GM19324 (cell line): ENCODE data around the gene ANK3.

Source experiments
- ATAC-seq: cut with Tn5 transposase; IDR thresholded peaks from one replicate; pipeline ENCODE4 v1.9.1; 2021; ENCODE audit warnings: mild to moderate bottlenecking, moderate library complexity; ENCODE audit not compliant: unreplicated experiment, low FRiP score

ANK3 gene

DNA sequence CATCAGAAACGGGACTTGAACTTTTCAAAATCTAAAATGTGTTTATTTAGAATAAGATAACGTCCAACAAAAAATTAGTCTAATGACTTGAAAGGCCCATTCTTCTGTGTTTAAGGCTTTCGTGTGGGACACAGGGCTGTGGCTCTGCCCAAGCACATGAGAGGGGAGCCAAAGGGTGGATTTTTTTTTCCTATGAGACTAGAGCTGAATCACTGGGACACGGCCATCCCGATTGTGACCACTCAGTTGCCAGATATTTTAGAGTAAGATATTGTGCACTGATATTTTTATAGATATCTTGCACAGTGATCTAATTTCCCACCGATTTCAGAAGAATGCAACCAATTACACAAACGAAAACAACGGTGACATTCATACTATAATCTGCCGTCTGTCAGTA is 99.9 kb downstream of the ANK3 start:
- no peak for ATAC-seq

- ATAC-seq: no peak
Observed at GRCh38 chr10:60288256-60288655, 101.4 kb downstream of the ANK3 start.

GRCh38 chr10:60286559-60286958 is 103.1 kb downstream of the ANK3 start:
- no peak for ATAC-seq

GRCh38 chr10:60283397-60283796 is 106.3 kb downstream of the ANK3 start:
- no peak for ATAC-seq

GRCh38 chr10:60282771-60283353 is 106.8 kb downstream of the ANK3 start:
- no peak for ATAC-seq

GRCh38 chr10:60281792-60282353 is 107.8 kb downstream of the ANK3 start:
- no peak for ATAC-seq

- ATAC-seq: no peak
Observed at GRCh38 chr10:60281331-60281730, 108.3 kb downstream of the ANK3 start.

GRCh38 chr10:60280475-60280874 is 109.2 kb downstream of the ANK3 start:
- ATAC-seq: no peak

GRCh38 chr10:60277656-60278055 is 112.0 kb downstream of the ANK3 start:
- no peak for ATAC-seq

GRCh38 chr10:60276232-60276631 is 113.4 kb downstream of the ANK3 start:
- no peak for ATAC-seq

- ATAC-seq: no peak
Observed at GRCh38 chr10:60271319-60272040, 118.2 kb downstream of the ANK3 start.

GRCh38 chr10:60270426-60270825 is 119.2 kb downstream of the ANK3 start:
- no peak for ATAC-seq

GRCh38 chr10:60267802-60268201 is 121.9 kb downstream of the ANK3 start:
- ATAC-seq: no peak

- ATAC-seq: no peak
Observed at GRCh38 chr10:60266513-60266912, 123.2 kb downstream of the ANK3 start.

DNA sequence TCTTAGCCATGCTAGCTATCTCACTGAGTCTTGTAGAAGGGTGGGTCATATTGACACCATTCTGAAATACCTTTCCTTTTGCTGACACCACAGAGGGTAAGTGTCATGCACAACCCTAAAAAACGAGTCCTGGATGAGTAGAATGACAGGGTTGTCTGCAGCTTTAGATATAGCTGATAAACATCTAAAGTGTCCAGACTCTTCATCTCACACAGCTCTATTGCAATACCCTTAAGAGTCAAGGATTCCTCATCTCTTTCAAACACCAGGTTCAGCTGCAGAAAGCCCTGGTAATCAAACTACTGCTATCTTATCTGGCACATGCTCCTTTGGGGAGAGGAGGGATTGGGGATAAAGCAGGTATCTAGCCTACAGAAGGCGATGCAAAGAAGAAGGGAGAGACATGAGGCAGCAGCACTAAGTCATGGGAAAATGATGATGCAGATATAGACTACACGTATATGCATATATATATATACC is 127.0 kb downstream of the ANK3 start:
- no peak for ATAC-seq

GRCh38 chr10:60260321-60260720 is 129.4 kb downstream of the ANK3 start:
- ATAC-seq: no peak

DNA sequence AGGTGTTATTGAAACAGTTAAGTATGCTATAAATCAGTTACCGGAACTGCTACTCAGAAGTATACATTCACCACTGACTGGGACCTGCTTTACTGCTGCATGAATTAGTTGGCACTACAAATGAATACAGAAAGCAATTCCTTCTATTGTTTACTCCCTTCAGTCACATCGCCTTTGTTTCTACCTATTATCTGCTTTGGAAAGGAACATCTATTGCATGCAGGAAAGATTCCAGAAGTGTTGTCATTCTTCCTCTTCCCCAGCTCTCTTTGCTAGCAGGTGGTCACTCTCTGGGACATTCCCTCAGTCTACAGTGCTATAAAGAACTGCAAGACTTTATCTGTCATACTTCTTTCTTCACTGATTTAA is 131.3 kb downstream of the ANK3 start:
- ATAC-seq: no peak

DNA sequence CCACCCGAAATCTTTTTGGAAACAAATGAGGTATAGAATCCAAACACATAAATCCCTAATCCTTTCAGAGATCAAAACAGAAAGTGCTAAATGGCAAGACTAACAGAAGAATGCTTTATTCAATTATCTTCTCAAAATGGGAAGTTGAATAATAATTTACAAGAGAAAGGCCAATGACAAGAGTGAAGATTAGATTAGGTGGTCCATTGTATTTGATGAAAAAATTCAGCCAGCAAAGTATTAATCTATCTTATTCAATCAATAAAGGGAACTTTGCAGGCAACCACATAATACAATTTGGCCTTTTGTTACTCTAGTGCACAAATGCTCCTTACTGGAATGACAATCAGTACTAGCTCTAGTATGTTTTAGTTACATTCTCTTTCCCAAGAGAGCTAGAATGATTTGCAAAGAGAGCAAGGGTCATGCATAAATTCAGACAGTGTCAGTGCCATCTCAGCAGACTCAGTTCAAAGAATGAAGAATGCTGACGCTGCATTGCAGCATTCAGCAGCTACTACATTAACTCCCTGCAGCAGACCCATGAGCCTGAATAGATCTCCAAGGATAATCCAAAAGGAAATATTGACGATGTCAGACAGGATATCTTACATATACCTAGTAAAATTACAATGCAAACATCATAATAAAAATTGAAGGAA is 131.8 kb downstream of the ANK3 start:
- ATAC-seq: no peak

DNA sequence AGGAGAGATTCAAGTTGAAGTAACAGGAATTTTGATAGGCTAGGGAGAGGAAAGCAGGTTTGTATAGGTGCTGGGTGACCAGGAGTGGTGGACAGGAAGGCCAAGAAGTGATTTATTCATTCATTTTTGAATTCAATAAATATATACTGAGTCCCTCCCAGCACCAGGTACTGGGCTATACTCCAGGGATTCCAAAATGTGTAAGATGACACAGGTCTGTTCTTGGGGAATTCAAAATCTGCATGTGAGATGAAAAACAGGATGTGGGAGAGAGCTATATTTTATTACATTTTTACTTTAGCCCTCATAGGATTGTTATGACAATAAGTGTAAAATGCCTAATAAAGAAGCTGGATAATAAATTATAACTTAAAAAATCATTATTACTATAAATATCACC is 134.9 kb downstream of the ANK3 start:
- no peak for ATAC-seq

DNA sequence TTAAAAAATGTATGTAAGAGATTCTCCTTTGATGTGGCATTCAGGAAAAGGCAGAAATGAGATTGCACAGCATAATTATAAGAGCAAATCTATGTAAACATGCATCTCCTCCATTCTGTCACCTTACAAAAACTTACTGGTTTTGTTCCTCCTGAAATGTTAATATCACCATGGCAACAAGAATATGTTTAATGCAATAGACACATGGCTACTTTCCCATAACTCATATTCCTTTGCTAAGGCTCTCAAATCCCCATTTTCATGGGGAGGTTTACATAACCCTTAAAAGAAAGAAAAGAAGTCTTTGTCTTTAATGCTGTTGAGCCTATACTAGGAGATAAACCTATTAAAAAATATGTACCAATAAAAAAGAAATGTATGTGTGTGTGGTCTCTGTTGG is 136.2 kb downstream of the ANK3 start:
- no peak for ATAC-seq

DNA sequence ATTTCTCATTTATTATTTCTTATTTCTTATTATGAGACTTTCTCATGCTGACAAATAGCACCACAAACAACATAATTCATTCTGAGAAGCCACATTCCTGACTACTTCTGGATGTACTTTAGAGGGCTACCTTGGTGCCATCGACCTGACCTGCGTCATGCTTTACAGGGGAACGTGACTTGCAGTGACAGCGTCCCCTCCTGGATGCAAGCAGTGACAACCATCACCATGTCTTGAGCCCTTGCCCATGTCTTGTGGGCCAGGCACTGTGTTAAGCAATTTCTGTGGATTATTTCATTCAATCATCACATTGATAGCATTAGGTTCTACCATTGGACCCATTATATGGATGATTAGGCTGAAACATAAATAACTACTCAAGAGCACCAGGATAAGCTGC is 137.0 kb downstream of the ANK3 start:
- no peak for ATAC-seq

DNA sequence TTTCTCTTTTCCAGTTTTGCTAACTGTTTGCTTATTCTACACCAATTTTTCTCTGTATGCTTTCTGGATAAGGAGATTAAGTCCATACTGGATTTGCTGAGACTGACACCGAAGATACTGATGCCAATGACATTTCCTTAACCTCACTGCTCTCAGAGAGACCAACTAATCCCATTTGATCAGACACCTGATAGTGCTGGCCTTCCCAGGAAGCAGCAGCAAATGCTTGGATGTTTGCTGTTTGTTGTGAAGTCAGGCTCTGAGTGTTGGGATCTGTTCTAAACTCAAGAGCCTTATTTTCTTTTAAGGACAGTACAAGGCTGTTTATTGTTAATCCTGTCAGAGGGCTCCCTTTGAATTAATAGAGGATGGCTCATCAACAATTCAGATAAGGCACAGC is 143.3 kb downstream of the ANK3 start:
- ATAC-seq: no peak
